Measurements from ENCODE around the gene PNMA8A.
"Not testable (repeated sequence)": the region's sequence is repeated elsewhere in the genome, so short reads cannot be mapped to it uniquely, and the experiment has no call there.

The PNMA8A gene

DNA sequence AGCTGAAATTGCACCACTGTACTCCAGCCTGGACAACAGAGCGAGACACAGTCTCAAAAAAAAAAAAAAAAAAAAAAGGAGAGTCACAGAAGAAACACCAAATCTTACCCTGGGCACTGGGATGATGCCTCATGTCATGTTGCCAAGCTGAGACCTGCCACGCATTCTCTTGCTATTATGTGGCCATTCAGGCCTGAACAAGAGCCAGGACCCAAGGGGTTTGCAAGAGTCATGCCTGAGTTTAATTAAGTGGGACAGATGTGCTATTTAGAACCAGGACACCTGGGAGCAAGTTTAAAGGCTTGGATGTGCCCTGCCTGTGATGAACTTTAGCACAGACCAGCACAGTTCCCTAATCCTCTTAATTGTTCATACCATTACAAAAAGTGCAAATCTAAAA lies 9.8 kb downstream of the PNMA8A start:
- no peak for DNase-seq

DNA sequence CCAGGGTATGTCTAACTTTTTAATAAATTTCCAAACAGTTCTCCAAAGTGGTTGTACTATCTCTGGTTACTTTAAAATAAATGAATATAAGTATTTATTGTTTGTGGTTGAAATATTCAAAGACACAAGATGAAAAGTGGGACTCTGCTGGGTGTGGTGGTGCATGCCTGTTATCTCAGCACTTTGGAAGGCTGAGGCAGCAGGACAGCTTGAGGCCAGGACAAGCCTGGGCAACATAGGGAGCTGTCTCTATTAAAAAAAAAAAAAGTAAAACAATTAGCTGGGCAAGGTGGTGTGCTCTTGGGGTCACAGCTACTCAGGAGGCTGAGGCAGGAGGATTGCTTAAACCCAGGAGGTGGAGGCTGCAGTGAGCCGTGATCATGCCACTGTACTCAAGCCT lies 10.4 kb downstream of the PNMA8A start:
- no peak for DNase-seq

DNA sequence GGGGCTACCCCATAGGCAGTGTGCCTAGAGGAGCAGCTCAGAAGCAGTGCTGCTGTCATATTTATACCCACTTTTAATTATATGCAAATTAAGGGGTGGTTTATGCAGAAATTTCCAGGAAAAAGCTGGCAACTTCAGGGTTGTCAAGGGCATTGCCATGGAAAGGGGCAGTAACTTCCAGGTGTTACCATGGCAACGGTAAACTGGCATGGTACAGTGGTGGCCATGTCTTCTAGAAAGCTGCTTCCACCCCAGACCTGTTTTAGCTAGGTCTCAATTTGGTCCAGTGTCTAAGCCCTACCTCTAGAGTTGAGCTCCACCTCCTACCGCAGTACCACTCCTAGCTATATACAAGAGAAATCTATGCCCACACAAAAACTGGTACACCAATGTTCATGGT lies 11.3 kb downstream of the PNMA8A start:
- no peak for DNase-seq

DNA sequence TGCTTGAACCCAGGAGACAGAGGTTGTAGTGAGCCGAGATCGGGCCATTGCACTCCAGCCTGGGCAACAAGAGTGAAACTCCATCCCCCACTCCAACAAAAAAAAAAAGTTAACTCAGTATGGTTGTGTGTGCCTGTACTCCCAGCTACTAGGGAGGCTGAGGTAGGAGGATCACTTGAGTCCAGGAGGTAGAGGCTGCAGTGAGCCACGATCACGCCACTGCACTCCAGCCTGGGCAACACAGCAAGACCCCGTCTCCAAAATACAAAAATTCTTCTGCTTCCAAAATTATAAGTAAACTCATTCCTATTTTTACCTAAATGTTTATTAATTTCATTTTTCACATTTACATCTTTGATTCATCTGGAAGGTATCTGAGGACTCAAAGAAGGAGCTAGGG lies 14.4 kb downstream of the PNMA8A start:
- DNase-seq: no peak

DNA sequence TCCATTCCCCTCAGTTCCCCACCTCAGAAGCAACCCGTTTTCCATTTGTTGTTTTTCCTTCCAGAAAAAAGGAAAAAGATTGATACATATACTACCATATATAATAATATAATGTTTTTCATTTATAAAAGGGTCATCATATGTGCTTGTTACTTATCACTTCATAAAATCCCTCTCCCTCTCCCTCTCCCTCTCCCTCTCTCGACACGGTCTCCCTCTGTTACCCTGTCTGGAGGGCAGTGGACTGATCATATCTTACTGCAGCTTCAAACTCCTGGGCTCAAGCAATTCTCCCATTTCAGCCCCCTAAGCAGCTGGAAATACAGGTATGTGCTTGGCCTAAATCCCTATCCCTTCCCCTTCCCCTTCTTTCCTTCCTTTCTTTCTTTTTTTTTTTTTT lies 17.1 kb downstream of the PNMA8A start:
- no peak for DNase-seq

DNA sequence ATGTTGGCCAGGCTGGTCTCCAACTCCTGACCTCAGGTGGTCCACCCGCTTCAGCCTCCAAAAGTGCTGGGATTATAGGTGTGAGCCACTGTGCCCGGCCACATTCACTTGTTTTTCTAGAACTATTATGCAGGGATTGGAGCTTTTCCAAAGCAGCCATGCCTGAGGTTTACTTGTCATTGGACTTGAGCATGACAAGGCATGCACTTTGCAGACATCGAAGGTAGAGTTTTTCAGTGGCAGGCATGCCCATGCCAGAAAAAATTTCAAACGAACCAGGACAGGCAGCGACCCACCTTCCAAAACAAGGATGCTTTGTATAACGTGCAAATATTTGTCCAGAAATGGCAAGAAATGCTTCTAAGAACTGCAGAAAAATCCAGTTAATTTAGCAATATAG lies 17.7 kb downstream of the PNMA8A start:
- DNase-seq: no peak

DNA sequence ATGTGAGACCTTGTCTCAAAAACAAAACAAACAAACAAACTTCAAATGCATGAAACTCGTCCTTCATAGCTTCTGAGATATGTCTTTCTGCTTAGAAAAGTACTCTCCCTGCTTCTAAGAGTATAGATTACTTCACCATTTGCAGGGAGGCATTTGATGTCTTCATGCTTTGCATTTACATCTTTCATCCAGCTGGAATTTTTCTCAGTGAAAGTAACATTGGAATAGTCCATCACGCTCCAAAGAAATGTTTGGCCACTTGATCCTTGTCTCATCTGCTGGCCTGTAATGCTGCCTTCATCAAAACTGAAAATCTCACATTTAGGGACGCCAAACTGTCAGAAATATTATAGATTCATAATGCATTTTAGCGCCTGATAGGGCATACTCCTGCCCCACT lies 19.2 kb downstream of the PNMA8A start:
- no peak for DNase-seq

DNA sequence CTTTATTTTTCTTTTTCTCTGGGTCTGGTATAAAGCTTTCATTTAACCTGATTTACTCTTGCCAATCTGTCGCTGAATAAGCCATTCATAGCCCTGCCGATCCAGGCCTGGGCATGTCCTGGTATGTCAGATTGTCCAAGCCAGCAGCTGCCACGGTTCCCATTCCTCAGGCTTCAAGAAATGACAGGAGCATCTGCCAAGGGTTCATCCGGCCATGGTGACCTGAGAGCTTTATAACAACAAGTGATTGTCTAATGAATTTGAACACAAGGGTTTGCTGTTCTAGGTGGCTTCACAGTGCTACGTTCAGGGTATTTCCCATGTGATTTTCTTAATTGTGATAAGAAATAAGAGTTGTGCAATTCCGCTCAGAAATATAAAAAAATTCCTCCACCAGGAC lies 20.0 kb downstream of the PNMA8A start:
- peak; percentile 62 for DNase-seq

DNA sequence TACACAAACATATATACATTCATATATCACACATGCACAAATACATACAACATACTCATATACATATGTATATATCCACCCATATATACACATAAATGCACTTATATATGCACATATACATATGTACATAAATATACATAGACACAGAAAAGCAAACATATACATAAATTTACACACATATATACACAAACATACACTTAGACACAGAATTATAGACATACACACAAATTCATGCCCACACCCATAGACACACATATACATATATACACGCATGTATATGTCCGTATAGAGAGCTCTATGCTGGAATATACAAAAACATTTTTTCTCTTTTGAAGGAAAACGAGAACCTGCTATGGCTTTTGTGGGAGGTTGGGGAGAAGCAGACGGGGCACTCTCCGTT lies 20.6 kb downstream of the PNMA8A start:
- DNase-seq: no peak

DNA sequence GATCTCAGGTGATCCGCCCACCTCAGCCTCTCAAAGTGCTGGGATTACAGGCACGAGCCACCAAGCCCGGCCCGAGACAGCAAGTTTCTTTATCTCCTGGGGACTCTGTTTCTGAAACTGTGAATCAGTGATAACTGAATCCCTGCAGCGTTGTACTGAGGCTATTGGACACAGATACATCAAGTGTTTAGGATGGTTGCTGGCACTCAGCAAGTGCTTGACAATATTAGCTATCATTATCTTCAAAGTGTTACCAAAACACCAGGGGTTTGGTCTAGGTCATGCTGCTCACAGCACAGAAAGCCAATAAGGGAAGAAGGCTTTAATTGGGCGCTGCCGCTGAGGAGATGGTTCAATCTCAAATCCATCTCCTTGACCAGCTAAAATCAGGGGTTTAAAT lies 22.1 kb downstream of the PNMA8A start:
- DNase-seq: no peak

DNA sequence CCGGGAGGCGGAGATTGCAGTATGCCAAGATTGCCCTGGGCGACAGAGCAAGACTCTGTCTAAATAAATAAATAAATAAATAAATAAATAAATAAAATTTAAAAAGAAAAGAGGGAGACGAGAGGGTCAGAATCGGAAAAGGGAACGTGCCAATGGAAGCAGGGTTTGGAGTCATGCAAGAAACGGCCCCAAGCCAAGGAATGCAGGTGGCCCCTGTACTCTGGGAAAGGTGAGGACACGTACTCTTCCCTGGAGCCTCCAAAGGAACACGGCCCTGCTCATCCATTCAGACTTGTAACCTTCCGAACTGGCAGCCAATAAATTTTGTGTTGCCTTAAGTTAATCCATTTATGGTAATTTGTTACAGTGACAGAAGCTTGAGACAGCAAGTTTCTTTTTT lies 22.8 kb downstream of the PNMA8A start:
- DNase-seq: no peak

DNA sequence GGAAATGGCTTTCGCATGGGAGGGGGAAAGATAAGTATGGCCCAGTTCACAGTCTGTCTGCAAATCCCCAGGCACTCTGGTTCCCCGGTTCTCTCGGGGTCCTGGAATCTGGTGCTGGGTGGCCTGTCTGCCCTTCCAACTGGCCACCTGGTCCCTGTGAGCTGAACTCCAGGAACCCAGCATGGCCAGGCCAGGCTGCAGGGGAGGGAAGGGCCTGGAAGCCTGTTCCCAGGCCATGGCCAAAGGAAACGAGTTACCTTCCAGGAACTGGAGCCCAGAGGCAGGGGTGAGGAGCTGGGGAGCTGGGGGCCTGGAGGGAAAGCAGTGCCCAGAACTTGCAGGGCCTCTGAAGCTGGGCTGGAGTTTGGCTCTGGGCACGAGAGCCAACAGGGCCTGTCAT lies 23.5 kb downstream of the PNMA8A start:
- no peak for DNase-seq

DNA sequence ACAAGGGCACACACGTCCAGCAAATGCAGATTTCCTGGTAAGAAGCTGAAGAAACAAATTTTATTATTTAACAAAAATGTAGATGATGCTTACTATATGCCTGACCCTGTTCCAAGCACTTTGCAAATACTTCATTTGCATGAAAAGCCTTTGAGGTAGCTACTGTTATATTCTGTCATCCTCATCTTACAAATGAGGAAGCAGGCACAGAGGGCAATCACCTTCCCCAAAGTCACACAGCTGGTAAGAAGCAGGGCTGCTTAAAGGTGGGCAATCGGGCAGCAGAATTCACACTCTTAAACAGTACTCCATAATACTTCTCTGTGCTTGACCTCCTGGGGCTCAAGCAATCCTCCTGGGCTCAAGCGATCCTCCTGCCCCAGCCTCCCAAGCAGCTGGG lies 24.4 kb downstream of the PNMA8A start:
- DNase-seq: no peak

DNA sequence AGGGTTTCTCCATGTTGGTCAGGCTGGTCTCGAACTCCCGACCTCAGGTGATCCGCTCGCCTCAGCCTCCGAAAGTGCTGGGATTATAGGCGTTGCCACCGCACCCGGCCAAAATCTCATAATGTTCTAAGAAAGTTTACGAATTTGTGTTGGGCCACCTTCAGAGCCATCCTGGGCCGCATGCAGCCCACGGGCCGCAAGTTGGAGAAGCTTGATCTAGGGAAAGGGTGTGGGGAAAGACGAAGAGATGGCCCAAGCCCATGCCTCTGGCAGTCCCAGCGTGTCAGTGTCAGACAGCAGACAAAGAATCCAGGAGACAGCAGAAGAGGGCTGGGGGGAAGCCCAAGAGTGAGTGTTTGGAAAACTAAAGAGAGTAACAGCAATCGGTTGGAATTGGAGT lies 25.3 kb downstream of the PNMA8A start:
- DNase-seq: no peak

DNA sequence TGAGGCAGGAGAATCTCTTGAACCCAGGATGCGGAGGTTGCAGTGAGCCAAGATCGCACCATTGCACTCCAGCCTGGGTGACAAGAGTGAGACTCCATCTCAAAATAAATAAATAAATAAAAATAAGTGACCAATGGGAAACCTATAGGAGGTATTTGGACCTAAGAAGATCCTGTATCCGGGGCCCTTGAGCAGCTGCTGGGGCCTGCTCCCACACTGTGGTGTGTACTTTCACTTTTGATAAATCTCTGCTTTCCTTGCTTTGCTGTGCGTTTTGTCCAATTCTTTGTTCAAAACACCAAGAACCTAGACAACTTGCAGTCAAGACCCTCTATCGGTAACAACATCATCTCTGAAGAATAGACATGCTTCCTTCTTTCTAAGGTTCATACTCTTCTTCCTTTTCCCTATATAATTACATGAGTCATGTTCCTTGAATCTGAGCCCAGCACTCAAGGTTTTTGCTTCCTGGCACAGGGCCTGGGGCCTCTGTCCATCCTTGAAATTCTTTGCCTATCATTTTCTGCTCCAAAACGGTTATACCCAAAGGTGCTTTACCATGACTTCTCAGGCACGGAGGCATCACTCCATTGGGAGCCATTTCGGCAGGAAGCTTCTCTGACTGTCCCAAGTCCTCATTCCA lies 28.4 kb downstream of the PNMA8A start:
- DNase-seq: peak; percentile 41

DNA sequence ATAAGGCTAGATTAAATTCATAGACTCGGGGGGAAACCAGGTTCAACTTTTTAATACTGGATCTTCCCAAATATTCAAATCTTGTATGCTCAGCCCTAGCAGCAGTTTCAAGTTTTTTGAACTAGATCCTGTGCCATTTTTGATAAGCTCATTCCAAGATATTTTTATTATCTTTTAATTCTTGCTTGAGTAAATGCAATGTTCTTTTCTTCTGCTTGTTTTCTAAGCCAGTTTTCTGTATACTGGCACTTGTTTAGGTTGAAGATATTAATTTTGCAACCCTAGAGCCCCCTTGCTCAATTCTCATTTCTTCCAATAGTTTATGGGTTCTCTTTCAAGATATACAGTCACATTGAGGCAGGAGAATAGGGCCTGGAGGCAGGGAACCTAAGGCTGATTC lies 29.5 kb downstream of the PNMA8A start:
- no peak for DNase-seq

DNA sequence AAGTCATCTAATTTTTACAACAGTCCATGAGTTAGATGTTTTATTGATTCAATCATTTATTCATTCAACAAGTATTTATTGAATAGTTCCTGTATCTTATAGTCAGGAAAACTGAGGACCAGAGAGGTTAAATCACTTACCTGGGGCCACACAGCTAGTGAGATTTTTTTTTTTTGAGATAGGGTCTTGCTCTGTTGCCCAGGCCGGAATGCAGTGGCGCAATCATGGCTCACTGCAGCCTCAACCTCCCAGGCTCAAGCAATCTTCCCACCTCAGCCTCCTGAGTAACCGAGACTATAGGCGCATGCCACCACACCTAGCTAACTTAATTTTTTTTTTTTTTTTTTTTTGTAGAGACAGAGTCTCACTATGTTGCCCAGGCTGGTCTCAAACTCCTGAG lies 35.7 kb downstream of the PNMA8A start:
- DNase-seq: not testable (repeated sequence)

DNA sequence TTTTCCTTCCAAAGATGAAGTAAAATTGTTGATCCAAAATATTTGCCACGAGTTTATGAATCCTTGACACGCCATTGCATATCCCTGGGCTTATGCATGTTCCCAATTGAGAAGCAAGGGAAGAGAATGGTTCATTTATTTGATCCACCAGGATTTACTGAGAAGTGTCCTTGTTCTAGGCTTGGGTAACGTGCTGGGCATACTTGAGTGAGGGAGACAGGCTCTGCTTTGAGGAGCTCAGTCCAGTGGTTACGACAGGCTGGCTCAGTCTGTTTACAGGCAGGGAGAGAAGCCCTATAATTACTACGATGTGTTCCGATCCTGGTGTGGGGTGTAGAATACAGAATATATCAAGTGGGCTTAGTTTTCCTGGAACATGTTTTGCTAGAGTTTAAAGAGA lies 36.4 kb downstream of the PNMA8A start:
- DNase-seq: no peak

DNA sequence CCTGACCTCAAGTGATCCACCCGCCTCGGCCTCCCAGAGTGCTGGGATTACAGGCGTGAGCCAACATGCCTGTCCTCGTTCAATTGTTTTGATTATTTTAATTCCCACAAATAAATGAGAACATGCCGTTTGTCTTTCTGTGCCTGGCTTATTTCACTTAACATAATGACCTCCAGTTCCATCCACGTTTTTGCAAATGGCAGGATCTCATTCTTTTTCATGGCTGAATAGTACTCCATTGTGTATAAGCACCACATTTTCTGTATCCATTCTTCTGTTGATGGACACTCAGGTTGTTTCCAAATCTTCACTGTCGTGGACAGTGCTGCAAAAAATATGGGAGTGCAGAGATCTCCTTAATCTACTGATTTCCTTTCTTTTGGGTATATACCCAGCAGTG lies 37.9 kb downstream of the PNMA8A start:
- DNase-seq: not testable (repeated sequence)

DNA sequence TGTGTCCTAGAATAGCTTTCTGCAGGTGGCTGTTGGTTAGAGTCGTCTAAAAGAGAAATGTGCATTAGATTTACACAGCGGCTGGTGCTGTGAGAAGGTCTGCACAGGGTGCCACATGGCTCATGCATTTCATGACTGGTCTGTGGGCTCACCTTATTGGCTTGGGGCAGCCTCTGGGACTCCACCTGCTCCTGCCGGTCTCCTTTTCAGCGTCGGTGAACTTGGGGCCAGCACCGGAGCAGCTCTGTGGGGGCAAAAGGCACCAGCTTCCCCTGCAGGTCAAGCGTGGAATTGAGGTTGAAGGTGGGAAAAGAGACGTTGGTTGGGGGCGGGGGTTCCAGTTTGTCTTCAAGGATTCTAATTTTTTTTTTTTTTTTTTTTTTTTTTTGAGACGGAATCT lies 39.5 kb downstream of the PNMA8A start:
- DNase-seq: no peak

DNA sequence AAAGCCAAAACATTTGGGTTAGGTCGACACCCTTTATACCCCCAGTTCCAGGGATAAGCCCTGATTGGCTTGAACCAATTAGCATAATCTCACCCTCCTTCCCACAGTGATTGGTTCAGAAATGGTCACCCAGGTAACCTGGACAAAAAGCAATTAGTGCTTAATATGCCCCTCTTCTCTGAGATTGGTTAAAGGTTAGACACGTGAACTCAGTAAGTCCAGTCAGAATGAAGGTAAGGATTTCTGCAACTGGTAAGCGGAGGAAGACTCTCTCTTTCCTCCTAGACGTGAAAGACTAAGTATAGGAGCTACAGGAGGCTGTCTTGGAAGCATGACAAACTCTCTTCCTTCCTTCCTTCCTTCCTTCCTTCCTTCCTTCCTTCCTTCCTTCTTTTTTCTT lies 41.4 kb downstream of the PNMA8A start:
- DNase-seq: no peak

DNA sequence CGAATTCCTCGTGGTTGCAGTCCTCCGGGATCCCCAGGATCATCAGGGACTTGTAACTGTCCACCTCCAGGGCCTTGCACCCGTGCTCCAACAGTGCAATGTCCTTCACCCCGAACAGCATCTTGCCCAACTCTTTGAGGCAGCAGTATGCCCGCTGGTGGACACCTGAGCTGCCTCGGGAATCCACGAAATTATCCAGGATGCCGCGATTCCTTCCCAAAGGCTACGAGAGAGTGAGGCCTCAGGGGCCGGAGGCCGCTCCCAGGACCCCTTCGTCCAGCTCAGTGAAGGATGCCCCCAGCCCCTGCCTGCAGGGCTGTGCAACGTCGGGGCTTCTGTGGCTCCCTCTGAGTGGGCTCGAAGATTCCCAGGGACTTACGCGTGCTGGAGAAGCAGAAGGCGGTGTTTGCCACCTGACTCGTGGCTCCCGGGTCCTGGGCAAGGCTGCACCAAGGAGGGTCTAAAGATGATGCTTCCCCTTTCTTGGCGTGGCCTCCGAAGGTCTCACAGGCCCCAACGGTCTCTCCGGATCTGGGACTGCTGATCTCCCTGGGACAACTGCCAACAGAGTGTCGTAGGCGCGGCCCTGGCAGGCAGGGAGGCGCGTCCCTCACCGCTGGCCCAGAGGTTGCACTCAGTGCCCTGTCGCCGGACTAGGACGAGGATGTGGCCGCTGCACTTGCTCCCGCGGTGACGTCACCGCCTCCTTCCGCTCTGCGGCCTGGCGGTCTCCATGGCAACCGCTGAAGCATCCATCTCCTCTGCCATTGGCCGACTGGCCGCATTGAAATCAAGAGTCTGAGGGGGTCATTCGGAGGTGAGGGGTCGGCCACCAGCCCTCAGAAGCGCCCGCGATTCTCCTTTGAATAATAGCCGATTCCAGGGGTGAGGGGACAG lies 42.9 kb downstream of the PNMA8A start, which contains the start of gene PNMA8C:
PNMA8C (minus strand) TSS at position 698 of the 897 bp plus-strand sequence; CDS start at position 121, 577 bp downstream.
- no peak for DNase-seq

DNA sequence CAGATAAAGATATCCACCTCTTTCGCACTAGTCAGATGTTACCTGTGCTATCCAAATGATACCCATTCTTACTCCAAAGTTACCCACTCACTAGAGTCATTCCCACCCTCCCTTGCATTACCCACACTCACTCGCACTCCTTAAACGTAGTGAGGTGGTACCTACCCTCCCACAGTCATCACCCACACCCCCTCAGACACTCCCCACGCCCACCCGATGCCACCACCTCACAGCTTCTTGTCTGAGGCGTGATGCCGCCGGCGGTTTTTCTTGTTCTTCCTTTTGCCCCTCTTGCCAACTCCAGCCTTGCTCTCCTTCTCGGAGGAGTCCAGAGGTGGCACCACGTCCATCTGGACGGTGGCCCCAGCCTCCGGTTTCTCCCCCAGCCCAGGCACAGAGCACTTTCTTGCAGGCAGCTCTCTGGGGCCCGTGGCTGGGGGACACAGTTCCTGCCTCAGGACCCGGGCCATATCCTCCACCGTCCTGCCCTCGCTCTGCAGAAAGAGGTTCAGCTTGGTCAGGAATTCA lies 43.8 kb downstream of the PNMA8A start:
- DNase-seq: no peak

DNA sequence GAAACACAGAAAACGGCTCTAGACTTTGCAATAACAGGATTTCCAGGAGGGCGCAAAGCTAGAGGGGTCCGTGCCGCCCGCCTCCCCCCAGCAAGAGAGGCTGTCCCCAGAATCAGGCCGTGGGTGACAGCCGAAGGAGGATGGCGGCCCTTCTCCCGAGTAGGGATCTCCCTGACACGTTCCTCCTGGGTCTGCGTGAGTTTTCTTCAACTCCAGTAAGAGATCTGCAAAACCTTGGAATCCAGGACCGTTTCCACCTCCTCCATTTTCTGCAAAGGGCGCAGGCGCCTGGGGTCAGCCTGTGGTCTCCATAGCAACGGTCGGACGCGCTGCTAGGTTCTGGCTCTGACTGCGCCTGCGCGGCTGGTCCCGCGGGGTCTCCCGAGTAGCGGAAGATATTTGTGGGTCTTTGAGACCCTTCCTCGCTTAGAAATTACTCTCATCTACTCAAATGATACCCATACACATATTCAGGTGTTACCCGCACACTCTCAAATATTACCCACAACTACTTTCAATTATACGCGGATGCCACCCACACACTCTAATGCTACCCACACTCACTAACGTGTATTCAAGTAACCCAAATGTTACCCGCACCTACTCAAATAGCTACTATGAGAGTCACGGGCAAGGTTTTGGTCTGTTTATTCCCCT lies 44.7 kb downstream of the PNMA8A start:
- DNase-seq: no peak

Measured in NCI-H446 treated with DMSO at 0.1 percent for 48 hours (cell line).